GM20000 (cell line): ENCODE results near the gene ZDHHC12.

Experiments used
- DNase-seq: peaks from one replicate; pipeline ENCODE4 v3.0.0; 2012; ENCODE audit warnings: low spot score
- TF ChIP-seq, protein P1 (sequence below): IDR thresholded peaks from 2 replicates; pipeline ENCODE4 v1.5.1; 2012; ENCODE audit warnings: mild to moderate bottlenecking, control low read depth; ENCODE audit errors: extremely low read depth, missing control alignments

ZDHHC12 gene

DNA sequence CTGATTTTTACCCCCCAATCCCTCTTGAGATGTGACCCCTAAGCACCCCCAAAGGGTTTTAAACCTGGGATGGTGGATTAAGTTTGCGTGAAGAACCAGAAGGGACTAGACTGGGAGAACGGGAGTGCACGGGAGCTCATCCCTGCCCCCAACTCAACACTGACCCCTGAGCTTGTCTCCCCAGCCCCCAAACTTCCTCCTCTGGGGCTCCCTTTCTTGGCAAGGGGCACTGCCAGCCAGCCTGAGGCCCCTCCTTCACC is 39.9 kb downstream of the ZDHHC12 start:
- no peak for DNase-seq
- TF ChIP-seq, protein P1, sequence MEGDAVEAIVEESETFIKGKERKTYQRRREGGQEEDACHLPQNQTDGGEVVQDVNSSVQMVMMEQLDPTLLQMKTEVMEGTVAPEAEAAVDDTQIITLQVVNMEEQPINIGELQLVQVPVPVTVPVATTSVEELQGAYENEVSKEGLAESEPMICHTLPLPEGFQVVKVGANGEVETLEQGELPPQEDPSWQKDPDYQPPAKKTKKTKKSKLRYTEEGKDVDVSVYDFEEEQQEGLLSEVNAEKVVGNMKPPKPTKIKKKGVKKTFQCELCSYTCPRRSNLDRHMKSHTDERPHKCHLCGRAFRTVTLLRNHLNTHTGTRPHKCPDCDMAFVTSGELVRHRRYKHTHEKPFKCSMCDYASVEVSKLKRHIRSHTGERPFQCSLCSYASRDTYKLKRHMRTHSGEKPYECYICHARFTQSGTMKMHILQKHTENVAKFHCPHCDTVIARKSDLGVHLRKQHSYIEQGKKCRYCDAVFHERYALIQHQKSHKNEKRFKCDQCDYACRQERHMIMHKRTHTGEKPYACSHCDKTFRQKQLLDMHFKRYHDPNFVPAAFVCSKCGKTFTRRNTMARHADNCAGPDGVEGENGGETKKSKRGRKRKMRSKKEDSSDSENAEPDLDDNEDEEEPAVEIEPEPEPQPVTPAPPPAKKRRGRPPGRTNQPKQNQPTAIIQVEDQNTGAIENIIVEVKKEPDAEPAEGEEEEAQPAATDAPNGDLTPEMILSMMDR = no peak

GRCh38 chr9:128683340-128684064 is 40.4 kb downstream of the ZDHHC12 start:
- DNase-seq = peak; percentile 46
- TF ChIP-seq, protein P1 = no peak

- DNase-seq = no peak
- TF ChIP-seq, protein P1 = no peak
These were observed 46.1 kb downstream of the ZDHHC12 start for GRCh38 chr9:128677794-128678193.

DNA sequence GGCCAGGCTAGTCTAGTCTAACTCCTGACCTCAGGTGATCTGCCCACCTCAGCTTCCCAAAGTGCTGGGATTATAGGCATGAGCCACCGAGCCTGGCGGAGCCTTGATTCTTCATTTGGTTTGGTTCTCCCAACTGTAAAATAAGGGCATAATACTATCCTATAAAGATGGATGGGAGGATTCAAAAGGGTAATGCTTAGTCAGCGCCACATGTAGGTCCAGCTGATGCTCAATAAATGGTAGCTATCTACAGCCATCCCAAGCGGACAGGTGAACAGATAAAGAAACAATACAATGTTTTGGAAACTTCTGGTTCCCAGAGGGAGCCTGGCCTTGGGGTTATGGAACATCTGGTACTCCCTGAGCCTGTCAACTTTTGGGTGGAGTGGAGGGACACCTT is 48.5 kb downstream of the ZDHHC12 start:
- no peak for DNase-seq
- TF ChIP-seq, protein P1 = no peak
